Mesenchymal stem cell (in vitro differentiated cells and primary cell): Measurements from ENCODE around the gene EXOSC10.

Experiments used
- DNase-seq: peaks from one replicate; pipeline ENCODE4 v3.0.0-alpha.2; 2013
- H2AFZ ChIP-seq: one replicate; pipeline ENCODE4 v1.6.1; 2013; ENCODE audit warnings: low read depth, mild to moderate bottlenecking, control low read depth, inconsistent platforms, low read length, moderate library complexity
- H2AK5ac ChIP-seq: 2 replicates; pipeline ENCODE4 v1.6.1; 2013; ENCODE audit warnings: low read length, moderate library complexity, mild to moderate bottlenecking, inconsistent platforms; ENCODE audit not compliant: severe bottlenecking
- H2BK120ac ChIP-seq: one replicate; pipeline ENCODE4 v1.6.1; 2013; ENCODE audit warnings: low read depth, mild to moderate bottlenecking, inconsistent platforms, low read length, moderate library complexity
- H2BK12ac ChIP-seq, 2 experiments: one replicate each; pipeline ENCODE4 v1.6.1; 2013; ENCODE audit warnings: inconsistent platforms in 2 of 2, low read length in 2 of 2, mild to moderate bottlenecking in 2 of 2, moderate library complexity in 2 of 2, control low read depth in 1 of 2
- H2BK15ac ChIP-seq: one replicate; pipeline ENCODE4 v1.6.1; 2013; ENCODE audit warnings: mild to moderate bottlenecking, low read depth, inconsistent platforms; ENCODE audit not compliant: poor library complexity, severe bottlenecking
- H2BK5ac ChIP-seq: 2 replicates; pipeline ENCODE4 v1.6.1; 2013; ENCODE audit warnings: low read depth, mild to moderate bottlenecking, low read length, control low read depth, inconsistent platforms; ENCODE audit not compliant: poor library complexity, severe bottlenecking
- H3K14ac ChIP-seq, 2 experiments: one replicate each; pipeline ENCODE4 v1.6.1; 2013; ENCODE audit warnings: inconsistent platforms in 2 of 2, low read length in 2 of 2, control low read depth in 1 of 2, mild to moderate bottlenecking in 1 of 2, moderate library complexity in 1 of 2
- H3K18ac ChIP-seq, 2 experiments: one replicate each; pipeline ENCODE4 v1.6.1; 2013; ENCODE audit warnings: inconsistent platforms in 2 of 2, low read length in 2 of 2, control low read depth in 1 of 2, low read depth in 1 of 2, mild to moderate bottlenecking in 1 of 2
- H3K23ac ChIP-seq, 2 experiments: one replicate each; pipeline ENCODE4 v1.6.1; 2013; ENCODE audit warnings: inconsistent platforms in 2 of 2, low read length in 2 of 2, mild to moderate bottlenecking in 2 of 2, moderate library complexity in 2 of 2, control low read depth in 1 of 2
- H3K27ac ChIP-seq: 2 replicates; pipeline ENCODE4 v1.5.1; 2013; ENCODE audit warnings: mild to moderate bottlenecking, moderate library complexity, low read length, control low read depth, inconsistent platforms; ENCODE audit not compliant: poor library complexity, severe bottlenecking
- H3K27me3 ChIP-seq, 2 experiments: 2 replicates each; pipeline versions ENCODE4 v1.6.1 to v1.7.0; 2013; ENCODE audit warnings: low read length in 2 of 2, mild to moderate bottlenecking in 2 of 2, moderate library complexity in 2 of 2, control low read depth in 1 of 2, inconsistent platforms in 1 of 2; ENCODE audit not compliant: control insufficient read depth in 1 of 2, insufficient read depth in 1 of 2
- H3K36me3 ChIP-seq, 2 experiments: 2 replicates each; pipeline versions ENCODE4 v1.6.1 to v1.7.0; 2013; ENCODE audit warnings: low read length in 2 of 2, control low read depth in 1 of 2, inconsistent platforms in 1 of 2, low read depth in 1 of 2, mild to moderate bottlenecking in 1 of 2; ENCODE audit not compliant: insufficient read depth in 2 of 2, control insufficient read depth in 1 of 2
- H3K4ac ChIP-seq, 2 experiments: one replicate each; pipeline ENCODE4 v1.6.1; 2013; ENCODE audit warnings: inconsistent platforms in 2 of 2, low read length in 2 of 2, mild to moderate bottlenecking in 2 of 2, moderate library complexity in 2 of 2, control low read depth in 1 of 2, low read depth in 1 of 2
- H3K4me1 ChIP-seq: 2 replicates; pipeline ENCODE4 v1.6.1; 2013; ENCODE audit warnings: low read depth, low read length, control low read depth; ENCODE audit not compliant: control insufficient read depth, insufficient read depth
- H3K4me2 ChIP-seq: 2 replicates; pipeline ENCODE4 v1.6.1; 2013; ENCODE audit warnings: low read length, mild to moderate bottlenecking, inconsistent platforms; ENCODE audit not compliant: poor library complexity, severe bottlenecking
- H3K4me3 ChIP-seq, 2 experiments: 2 replicates each; pipeline versions ENCODE4 v1.5.1 to v1.7.0; 2013; ENCODE audit warnings: low read length in 2 of 2, mild to moderate bottlenecking in 2 of 2, control low read depth in 1 of 2, low read depth in 1 of 2; ENCODE audit not compliant: insufficient read depth in 1 of 2
- H3K79me1 ChIP-seq: replicated peaks from 2 replicates; pipeline ENCODE4 v1.6.1; 2013; ENCODE audit warnings: mild to moderate bottlenecking, control low read depth, low read length, inconsistent platforms; ENCODE audit not compliant: poor library complexity, severe bottlenecking
- H3K9ac ChIP-seq: 2 replicates; pipeline ENCODE4 v1.7.0; 2013; ENCODE audit warnings: mild to moderate bottlenecking, low read length, moderate library complexity
- H3K9me3 ChIP-seq: 2 replicates; pipeline ENCODE4 v1.7.0; 2013; ENCODE audit warnings: mild to moderate bottlenecking, low read length; ENCODE audit not compliant: control insufficient read depth
- H4K8ac ChIP-seq: one replicate; pipeline ENCODE4 v1.6.1; 2013; ENCODE audit warnings: inconsistent platforms, mild to moderate bottlenecking, low read length, moderate library complexity
- H4K91ac ChIP-seq: one replicate; pipeline ENCODE4 v1.6.1; 2013; ENCODE audit warnings: mild to moderate bottlenecking, low read length, inconsistent platforms
- WGBS: methylation state at CpG from one replicate; pipeline ENCODE4 v1.1.7; 2013; ENCODE audit warnings: mixed read lengths; 5-methylcytosine and 5-hydroxymethylcytosine counted together

The EXOSC10 gene

GRCh38 chr1:11062965-11063401 is 36.7 kb downstream of the EXOSC10 start:
- Histone ChIP-seq H3K4me2 (no peak overlapping the region), H2BK120ac (no peak overlapping the region), H3K27ac (no peak overlapping the region), H2AK5ac (no peak overlapping the region), H3K23ac (no peak overlapping the region), H4K91ac (no peak overlapping the region), H3K27me3 (no peaks in the 10 kb centered on the region), H2BK12ac (no peak overlapping the region), H3K4ac (no peak overlapping the region), H3K4me1 (peaks cover 13% of the 10 kb centered on the region), H3K18ac (no peak overlapping the region), H3K9me3 (no peaks in the 10 kb centered on the region), H4K8ac (no peak overlapping the region), H3K36me3 (peaks cover 39 to 55% of the 10 kb centered on the region in 2 experiments), H2AFZ (no peak overlapping the region), H3K4me3 (no peak overlapping the region), H3K79me1 (peaks cover 30% of the 10 kb centered on the region), H2BK15ac (no peak overlapping the region), H2BK5ac (no peak overlapping the region), H3K14ac (no peak overlapping the region), H3K9ac (no peak overlapping the region)
- no peak for DNase-seq
- WGBS = 94% methylated on average over 3 of the region's 3 CpGs

GRCh38 chr1:11061652-11062365 is 37.9 kb downstream of the EXOSC10 start:
- Histone ChIP-seq H3K9ac (peak overlapping the region; percentile 90), H3K79me1 (peaks cover 32% of the 10 kb centered on the region), H3K9me3 (no peaks in the 10 kb centered on the region), H2AFZ (no peak overlapping the region), H3K23ac (no peak overlapping the region), H2BK120ac (no peak overlapping the region), H3K4ac (no peak overlapping the region), H3K4me2 (no peak overlapping the region), H3K4me3 (peak overlapping the region in 1 of 2 experiments; percentile 40), H2BK12ac (no peak overlapping the region), H3K14ac (no peak overlapping the region), H3K27ac (no peak overlapping the region), H4K91ac (no peak overlapping the region), H3K18ac (no peak overlapping the region), H3K36me3 (peaks cover 41 to 57% of the 10 kb centered on the region in 2 experiments), H3K4me1 (peaks cover 14% of the 10 kb centered on the region), H2BK15ac (no peak overlapping the region), H4K8ac (no peak overlapping the region), H3K27me3 (no peaks in the 10 kb centered on the region), H2AK5ac (no peak overlapping the region), H2BK5ac (no peak overlapping the region)
- 91% methylated on average over 5 of the region's 5 CpGs for WGBS
- no peak for DNase-seq

GRCh38 chr1:11059968-11060830 is 39.5 kb downstream of the EXOSC10 start, which contains the start of gene SRM:
Gene SRM, minus strand, starts transcription at chr1:11060018. Its CDS starts 75 bp downstream, at chr1:11059943.
- peak within 1 kb of the TSS; percentile 82 for H4K91ac ChIP-seq
- H3K79me1 ChIP-seq = peaks cover 34% of the 10 kb centered on the region
- H2BK120ac ChIP-seq = peak within 1 kb of the TSS; percentile 73
- H3K4me1 ChIP-seq = peaks cover 14% of the 10 kb centered on the region
- H3K9me3 ChIP-seq = no peaks in the 10 kb centered on the region
- H3K9ac ChIP-seq = peak within 1 kb of the TSS; percentile 90
- peak within 1 kb of the TSS; percentile 85 to 95 for H3K18ac ChIP-seq
- peak within 1 kb of the TSS; percentile 4 to 82 for H3K14ac ChIP-seq
- H2AFZ ChIP-seq = peak within 1 kb of the TSS; percentile 90
- no peaks in the 10 kb centered on the region for H3K27me3 ChIP-seq
- peak within 1 kb of the TSS; percentile 86 for H3K4me2 ChIP-seq
- H3K4me3 ChIP-seq = peak within 1 kb of the TSS; percentile 97
- H4K8ac ChIP-seq = peak within 1 kb of the TSS; percentile 97
- H2BK5ac ChIP-seq = peak within 1 kb of the TSS; percentile 80
- peak; percentile 87 for DNase-seq
- WGBS = under 1% methylated on average over 55 of the region's 83 CpGs
- H3K27ac ChIP-seq = peak within 1 kb of the TSS; percentile 84
- peak within 1 kb of the TSS in 1 of 2 experiments; percentile 45 for H2BK12ac ChIP-seq
- H2AK5ac ChIP-seq = no peak within 1 kb of the TSS
- H3K4ac ChIP-seq = peak within 1 kb of the TSS; percentile 71 to 72
- peak within 1 kb of the TSS; percentile 96 for H2BK15ac ChIP-seq
- peaks cover 35 to 60% of the 10 kb centered on the region in 2 experiments for H3K36me3 ChIP-seq
- peak within 1 kb of the TSS in 1 of 2 experiments; percentile 84 for H3K23ac ChIP-seq
